Stomach smooth muscle (tissue), 2 donors: ENCODE results near the gene BICD1.
"Not testable (repeated sequence)": the region's sequence is repeated elsewhere in the genome, so short reads cannot be mapped to it uniquely, and the experiment has no call there.

Experiments used
- H3K27ac ChIP-seq: one replicate; pipeline ENCODE4 v1.7.0; 2013; ENCODE audit warnings: mild to moderate bottlenecking, low read length, inconsistent platforms
- H3K27me3 ChIP-seq, 2 donors: one replicate each; pipeline ENCODE4 v1.7.0; 2013; ENCODE audit warnings: low read length in 2 of 2; ENCODE audit not compliant: insufficient read depth in 2 of 2, control insufficient read depth in 1 of 2
- H3K36me3 ChIP-seq, 2 donors: one replicate each; pipeline ENCODE4 v1.7.0; 2013; ENCODE audit warnings: low read length in 2 of 2; ENCODE audit not compliant: control insufficient read depth in 2 of 2, insufficient read depth in 2 of 2
- H3K4me1 ChIP-seq: one replicate; pipeline ENCODE4 v1.7.0; 2013; ENCODE audit warnings: low read length; ENCODE audit not compliant: control insufficient read depth, insufficient read depth
- H3K4me3 ChIP-seq, 2 donors: one replicate each; pipeline ENCODE4 v1.7.0; 2013; ENCODE audit warnings: low read length in 2 of 2
- H3K9ac ChIP-seq, 2 donors: one replicate each; pipeline ENCODE4 v1.7.0; 2013; ENCODE audit warnings: low read length in 2 of 2, mild to moderate bottlenecking in 1 of 2
- H3K9me3 ChIP-seq, 2 donors: one replicate each; pipeline ENCODE4 v1.7.0; 2013; ENCODE audit warnings: low read length in 2 of 2; ENCODE audit not compliant: control insufficient read depth in 2 of 2
- donor health status: healthy.
- donor health status: Pancreatic carcinoma.

The BICD1 gene

GRCh38 chr12:32214723-32215122 is 108.1 kb downstream of the BICD1 start:
- H3K4me1 ChIP-seq = no peaks in the 10 kb centered on the region
- no peaks in the 10 kb centered on the region for H3K27me3 ChIP-seq
- H3K9me3 ChIP-seq = no peaks in the 10 kb centered on the region
- no peak overlapping the region for H3K9ac ChIP-seq
- peaks cover 0 to 9% of the 10 kb centered on the region in 2 donors for H3K36me3 ChIP-seq
- no peak overlapping the region for H3K27ac ChIP-seq
- H3K4me3 ChIP-seq = no peak overlapping the region

GRCh38 chr12:32217354-32218310 is 111.0 kb downstream of the BICD1 start:
- Histone ChIP-seq H3K27ac (no peak overlapping the region), H3K27me3 (no peaks in the 10 kb centered on the region), H3K4me3 (no peak overlapping the region), H3K36me3 (peaks cover 0 to 9% of the 10 kb centered on the region in 2 donors), H3K9me3 (no peaks in the 10 kb centered on the region), H3K4me1 (no peaks in the 10 kb centered on the region), H3K9ac (no peak overlapping the region)

- Histone ChIP-seq H3K4me1 (no peaks in the 10 kb centered on the region), H3K9me3 (no peaks in the 10 kb centered on the region), H3K4me3 (no peak overlapping the region), H3K27ac (no peak overlapping the region), H3K36me3 (no peaks in the 10 kb centered on the region), H3K27me3 (no peaks in the 10 kb centered on the region), H3K9ac (no peak overlapping the region)
Observed at GRCh38 chr12:32223941-32224340, 117.3 kb downstream of the BICD1 start.

- H3K4me1 ChIP-seq = no peaks in the 10 kb centered on the region
- no peaks in the 10 kb centered on the region for H3K36me3 ChIP-seq
- H3K27ac ChIP-seq = no peak overlapping the region
- no peaks in the 10 kb centered on the region for H3K9me3 ChIP-seq
- H3K4me3 ChIP-seq = no peak overlapping the region
- no peak overlapping the region for H3K9ac ChIP-seq
- no peaks in the 10 kb centered on the region for H3K27me3 ChIP-seq
Observed at GRCh38 chr12:32226768-32227167, 120.1 kb downstream of the BICD1 start.

- Histone ChIP-seq H3K9ac (no peak overlapping the region), H3K9me3 (no peaks in the 10 kb centered on the region), H3K27ac (no peak overlapping the region), H3K4me3 (no peak overlapping the region), H3K36me3 (no peaks in the 10 kb centered on the region), H3K4me1 (no peaks in the 10 kb centered on the region), H3K27me3 (no peaks in the 10 kb centered on the region)
Observed at GRCh38 chr12:32229971-32230612, 123.4 kb downstream of the BICD1 start.

GRCh38 chr12:32230613-32230993 is 124.0 kb downstream of the BICD1 start:
- H3K36me3 ChIP-seq = no peaks in the 10 kb centered on the region
- no peaks in the 10 kb centered on the region for H3K4me1 ChIP-seq
- H3K9ac ChIP-seq = no peak overlapping the region
- no peaks in the 10 kb centered on the region for H3K9me3 ChIP-seq
- no peak overlapping the region for H3K27ac ChIP-seq
- H3K4me3 ChIP-seq = no peak overlapping the region
- H3K27me3 ChIP-seq = no peaks in the 10 kb centered on the region

GRCh38 chr12:32231361-32231760 is 124.7 kb downstream of the BICD1 start:
- H3K27ac ChIP-seq, H3K27me3 ChIP-seq, H3K9me3 ChIP-seq, H3K36me3 ChIP-seq, H3K9ac ChIP-seq, H3K4me3 ChIP-seq, H3K4me1 ChIP-seq: not testable (repeated sequence)

- H3K9me3 ChIP-seq = peaks cover 0 to 5% of the 10 kb centered on the region in 2 donors
Observed at GRCh38 chr12:32233568-32233967, 126.9 kb downstream of the BICD1 start.

GRCh38 chr12:32235251-32235650 is 128.6 kb downstream of the BICD1 start:
- Histone ChIP-seq H3K36me3 (no peaks in the 10 kb centered on the region), H3K9me3 (peaks cover 0 to 5% of the 10 kb centered on the region in 2 donors), H3K27me3 (no peaks in the 10 kb centered on the region), H3K4me3 (no peak overlapping the region), H3K27ac (no peak overlapping the region), H3K9ac (no peak overlapping the region), H3K4me1 (no peaks in the 10 kb centered on the region)

More at GRCh38 chr12:32233568-32233967, 126.9 kb downstream of the BICD1 start:
- no peaks in the 10 kb centered on the region for H3K4me1 ChIP-seq
- no peaks in the 10 kb centered on the region for H3K36me3 ChIP-seq
- H3K27ac ChIP-seq = no peak overlapping the region
- no peak overlapping the region for H3K4me3 ChIP-seq
- H3K27me3 ChIP-seq = no peaks in the 10 kb centered on the region
- no peak overlapping the region for H3K9ac ChIP-seq

GRCh38 chr12:32240162-32240561 is 133.5 kb downstream of the BICD1 start:
- Histone ChIP-seq H3K27ac (no peak overlapping the region), H3K4me1 (no peaks in the 10 kb centered on the region), H3K9me3 (peaks cover 0 to 5% of the 10 kb centered on the region in 2 donors), H3K4me3 (no peak overlapping the region), H3K36me3 (no peaks in the 10 kb centered on the region), H3K27me3 (no peaks in the 10 kb centered on the region), H3K9ac (no peak overlapping the region)

- H3K36me3 ChIP-seq = no peaks in the 10 kb centered on the region
- H3K4me1 ChIP-seq = no peaks in the 10 kb centered on the region
- peaks cover 0 to 5% of the 10 kb centered on the region in 2 donors for H3K9me3 ChIP-seq
- no peak overlapping the region for H3K9ac ChIP-seq
- no peak overlapping the region for H3K4me3 ChIP-seq
- no peak overlapping the region for H3K27ac ChIP-seq
- H3K27me3 ChIP-seq = no peaks in the 10 kb centered on the region
Observed at GRCh38 chr12:32240831-32241230, 134.2 kb downstream of the BICD1 start.
